Suppressor macrophage treated with lipopolysaccharide for 4 hours (primary cell): ENCODE measurements around the gene PIAS4.

Experiments
- DNase-seq: peaks from one replicate; pipeline ENCODE4 v3.0.0-alpha.2; 2020

Gene PIAS4

DNA sequence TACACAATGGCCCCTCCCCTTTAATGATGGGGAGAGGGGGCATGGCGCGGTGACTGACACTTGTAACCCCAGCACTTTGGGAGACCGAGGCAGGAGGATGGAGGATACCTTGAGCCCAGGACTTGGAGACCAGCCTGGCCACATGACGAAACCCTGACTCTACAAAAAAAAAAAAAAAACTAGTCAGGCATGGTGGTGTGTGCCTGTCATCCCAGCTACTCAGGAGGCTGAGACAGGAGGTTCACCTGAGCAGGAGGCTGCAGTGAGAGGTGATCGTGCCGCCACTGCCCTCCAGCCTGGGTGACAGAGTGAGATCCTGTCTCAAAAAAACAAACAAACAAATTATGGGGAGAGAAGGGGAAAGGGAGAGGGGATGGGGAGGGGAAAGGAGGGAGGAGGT is 72.9 kb downstream of the PIAS4 start:
- DNase-seq, result no peak

DNA sequence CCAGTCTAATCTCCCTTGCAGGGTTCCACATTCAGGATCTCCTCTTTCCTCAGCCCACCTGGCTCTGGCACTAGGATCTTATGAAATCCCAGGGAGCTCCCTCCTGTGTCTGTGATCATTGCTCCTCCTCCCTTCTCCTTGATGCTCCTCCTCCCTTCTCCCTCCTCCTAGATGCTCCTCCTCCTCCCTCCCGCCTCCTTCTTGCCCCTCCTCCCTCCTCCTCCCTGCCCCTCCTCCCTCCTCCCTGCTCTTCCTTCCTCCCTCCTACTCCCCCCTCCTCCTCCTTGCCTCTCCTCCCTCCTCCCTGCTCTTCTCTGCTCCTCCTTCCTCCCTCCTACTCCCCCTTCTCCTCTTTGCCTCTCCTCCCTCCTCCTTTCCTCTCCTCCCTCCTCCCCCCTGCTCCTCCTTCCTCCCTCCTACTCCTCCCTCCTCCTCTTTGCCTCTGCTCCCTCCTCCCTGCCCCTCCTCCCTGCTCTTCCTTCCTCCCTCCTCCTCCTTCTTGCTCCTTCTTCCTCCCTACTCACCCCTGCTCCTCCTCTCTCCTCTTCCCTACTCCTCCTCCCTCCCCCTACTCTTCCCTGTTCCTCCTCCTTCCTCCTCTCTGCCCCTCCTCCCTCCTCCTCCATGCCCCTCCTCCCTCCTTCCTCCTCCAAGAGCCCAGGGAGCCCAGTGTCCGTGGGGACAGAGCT is 74.0 kb downstream of the PIAS4 start:
- no peak for DNase-seq

DNA sequence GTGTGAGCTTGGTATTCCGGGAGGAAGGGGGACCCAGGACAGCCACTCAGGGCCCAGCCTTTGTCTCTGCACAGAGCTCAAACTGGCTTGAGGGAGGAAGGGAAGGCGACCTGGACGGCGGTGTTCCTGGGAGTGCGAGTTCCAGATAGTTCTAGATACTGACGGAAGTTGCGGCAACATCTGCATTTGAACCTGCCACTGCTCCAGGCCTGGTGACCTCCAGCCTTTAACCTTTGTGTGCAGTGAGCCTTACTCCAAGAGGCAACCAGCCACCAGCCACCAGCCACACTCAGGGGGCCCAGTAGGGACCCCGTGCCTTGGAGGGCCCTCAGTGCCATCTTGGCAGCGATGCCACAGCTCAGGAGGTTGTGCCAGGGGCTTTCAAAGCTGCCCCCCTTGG is 74.6 kb downstream of the PIAS4 start:
- DNase-seq, result no peak

DNA sequence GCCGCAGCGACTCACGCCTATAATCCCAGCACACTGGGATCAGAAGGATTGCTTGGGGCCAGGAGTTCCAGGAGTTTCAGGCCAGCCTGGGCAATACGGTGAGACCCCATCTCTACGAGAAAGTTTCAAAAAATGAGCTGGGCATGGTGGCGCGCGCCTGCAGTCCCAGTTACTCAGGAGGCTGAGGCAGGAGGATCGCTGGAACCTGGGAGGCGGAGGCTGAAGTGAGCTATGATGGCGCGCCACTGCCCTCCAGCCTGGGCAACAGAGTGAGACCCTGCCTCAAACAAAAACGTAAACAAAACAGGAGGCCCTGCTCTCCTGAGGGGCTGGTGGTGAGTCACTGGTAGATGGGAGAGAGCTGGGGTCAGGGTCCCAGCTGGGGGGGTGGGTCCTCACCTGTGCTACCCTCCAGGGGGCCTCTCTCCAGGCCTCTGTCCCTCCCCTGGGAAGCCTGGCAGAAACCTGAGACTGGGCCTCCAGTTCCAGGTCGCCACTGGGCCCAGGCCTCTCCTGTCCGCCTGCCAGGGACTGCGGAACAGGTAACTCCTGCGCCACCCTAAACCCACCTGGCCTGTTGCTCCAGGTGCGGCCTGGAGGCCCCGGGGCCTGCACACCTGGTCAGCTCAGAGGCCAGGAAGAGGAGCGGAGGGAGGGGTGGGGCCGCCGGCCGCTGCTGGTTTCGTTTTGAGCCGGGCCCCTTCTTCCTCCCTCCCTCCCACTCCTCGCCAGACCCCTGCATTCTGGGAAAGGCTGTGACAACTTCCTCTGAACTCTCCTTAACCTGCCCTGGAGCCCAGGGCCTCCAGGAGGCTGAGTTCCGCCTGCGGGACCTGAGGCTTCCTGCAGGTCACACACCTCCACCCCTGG is 76.4 kb downstream of the PIAS4 start:
- DNase-seq, result peak; percentile 23

DNA sequence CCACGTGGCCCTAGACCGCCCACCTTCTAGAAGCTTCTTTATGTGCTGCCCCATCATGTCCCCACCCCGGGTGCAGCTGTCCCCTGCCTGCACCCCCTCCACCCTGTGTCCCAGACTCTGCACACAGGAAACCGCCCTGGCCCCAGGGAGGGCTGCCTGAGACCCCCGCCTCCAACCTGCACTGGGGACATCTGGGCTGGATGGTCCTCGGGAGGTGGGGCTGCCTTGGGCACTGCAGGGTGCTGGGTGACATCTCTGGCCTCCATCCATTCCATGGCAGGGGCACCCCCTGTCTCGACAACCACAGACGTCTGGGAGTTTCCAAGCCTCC is 77.0 kb downstream of the PIAS4 start:
- no peak for DNase-seq

DNA sequence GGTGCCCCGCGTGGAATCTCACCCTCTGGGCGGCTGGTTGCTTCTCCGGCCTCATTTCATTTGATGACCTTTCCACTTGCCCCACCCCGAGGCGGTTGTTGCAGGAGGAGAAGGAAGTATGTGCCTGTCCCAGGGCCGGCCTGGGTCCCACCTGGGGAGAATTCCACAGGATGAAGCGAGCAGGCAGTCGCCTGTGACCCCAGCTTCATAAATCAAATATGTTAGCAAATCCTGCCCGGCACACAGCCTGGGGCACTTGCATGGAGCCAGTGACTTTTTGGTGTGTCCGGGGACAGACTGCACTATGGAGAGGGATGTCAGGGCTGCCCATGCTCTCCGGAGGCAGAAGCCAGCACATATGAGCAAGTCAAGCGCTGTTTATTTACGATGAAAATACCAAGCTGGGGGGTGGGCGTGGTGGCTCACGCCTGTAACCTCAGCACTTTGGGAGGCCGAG is 78.9 kb downstream of the PIAS4 start:
- no peak for DNase-seq

DNA sequence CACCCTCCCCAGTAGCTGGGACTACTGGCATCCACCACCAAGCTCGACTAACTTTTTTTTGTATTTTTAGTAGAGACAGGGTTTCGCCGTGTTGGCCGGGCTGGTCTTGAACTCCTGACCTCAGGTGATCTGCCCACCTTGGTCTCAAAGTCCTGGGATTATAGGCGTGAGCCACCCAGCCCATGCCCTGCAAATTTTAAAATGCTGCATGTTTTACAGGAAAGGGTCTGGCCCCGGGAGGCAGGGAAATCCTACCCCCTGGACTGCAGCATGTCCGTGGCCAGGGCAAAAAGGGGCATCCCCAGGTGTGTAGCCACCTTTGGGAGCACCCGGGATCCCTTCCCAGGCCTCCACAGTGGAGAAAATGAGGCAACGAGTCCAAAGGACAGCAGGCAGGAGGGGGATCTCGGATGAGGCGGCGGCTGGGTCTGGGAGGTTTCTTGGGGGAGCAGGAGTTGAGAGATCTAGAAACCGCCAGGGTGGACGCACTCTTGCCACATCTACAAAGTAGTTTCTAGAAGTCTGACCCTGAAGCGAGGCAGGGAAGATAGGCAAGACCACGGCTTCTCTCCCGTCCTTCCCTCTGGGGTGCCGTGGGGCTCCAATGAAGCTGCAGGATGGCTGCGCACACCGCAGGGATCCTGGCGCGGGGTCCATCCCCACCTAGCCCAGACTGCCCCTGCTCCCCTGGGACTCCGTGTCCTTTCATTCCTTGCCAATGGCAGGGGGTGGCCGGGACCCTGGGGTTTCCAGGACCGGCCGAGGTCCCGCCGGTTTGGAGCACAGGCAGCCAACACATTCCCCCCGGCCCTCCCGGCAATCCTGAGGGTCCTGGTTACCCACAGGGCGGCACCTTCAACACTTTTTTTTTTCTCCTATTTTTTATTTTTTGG is 80.5 kb downstream of the PIAS4 start:
- no peak for DNase-seq

DNA sequence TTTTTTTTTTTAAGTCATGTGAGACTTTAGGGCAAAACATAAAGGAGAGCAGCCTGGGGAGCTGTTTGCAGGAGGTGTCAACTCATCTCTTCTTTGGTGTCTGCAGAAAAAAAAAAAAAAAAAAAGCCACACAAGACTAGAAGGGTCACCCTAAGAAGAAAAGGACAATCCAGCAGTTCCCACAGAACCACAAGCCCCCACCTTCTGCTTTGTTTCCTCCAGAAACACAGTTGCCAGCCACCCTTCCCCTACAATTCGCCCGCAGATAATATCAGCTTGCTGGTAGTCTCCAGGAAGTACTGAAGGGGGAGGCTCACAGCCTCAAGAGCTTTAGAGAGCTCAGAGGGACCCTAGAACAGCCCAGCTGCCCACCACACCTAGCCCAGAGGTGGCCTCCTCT is 81.4 kb downstream of the PIAS4 start:
- DNase-seq, result no peak
